Neural progenitor cell (in vitro differentiated cells): Measurements from ENCODE around the gene VIPR1.

Source experiments
- EZH2phosphoT487 ChIP-seq: fragments of 200-600 bp; sonication (generic); IDR thresholded peaks from 2 replicates; pipeline ENCODE4 v1.6.1; 2017; ENCODE audit warnings: antibody characterized with exemption
- TF ChIP-seq, protein P1 (sequence below): fragments of 200-600 bp; sonication (generic); IDR thresholded peaks from 2 replicates; pipeline ENCODE4 v1.5.1; 2017; ENCODE audit warnings: antibody characterized with exemption, mild to moderate bottlenecking

DNA sequence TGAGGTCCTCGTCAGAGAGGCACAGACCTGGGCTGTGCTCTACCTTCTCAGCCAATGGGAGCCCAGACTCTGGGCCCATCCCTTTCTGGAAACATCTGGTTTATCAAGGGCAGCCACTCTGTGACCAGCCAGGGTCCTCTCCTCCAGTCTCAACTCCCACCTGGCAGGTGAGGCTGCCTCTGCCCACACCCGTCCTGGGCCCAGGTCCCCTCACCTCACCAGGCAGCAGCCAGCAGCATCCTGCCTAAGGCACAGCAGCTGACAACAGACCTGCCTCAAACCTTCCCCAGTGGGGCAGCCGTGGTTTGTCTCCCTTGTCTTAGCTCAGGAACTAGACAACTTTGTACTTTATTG, 8.7 kb upstream of the VIPR1 start:
- TF ChIP-seq, protein P1, sequence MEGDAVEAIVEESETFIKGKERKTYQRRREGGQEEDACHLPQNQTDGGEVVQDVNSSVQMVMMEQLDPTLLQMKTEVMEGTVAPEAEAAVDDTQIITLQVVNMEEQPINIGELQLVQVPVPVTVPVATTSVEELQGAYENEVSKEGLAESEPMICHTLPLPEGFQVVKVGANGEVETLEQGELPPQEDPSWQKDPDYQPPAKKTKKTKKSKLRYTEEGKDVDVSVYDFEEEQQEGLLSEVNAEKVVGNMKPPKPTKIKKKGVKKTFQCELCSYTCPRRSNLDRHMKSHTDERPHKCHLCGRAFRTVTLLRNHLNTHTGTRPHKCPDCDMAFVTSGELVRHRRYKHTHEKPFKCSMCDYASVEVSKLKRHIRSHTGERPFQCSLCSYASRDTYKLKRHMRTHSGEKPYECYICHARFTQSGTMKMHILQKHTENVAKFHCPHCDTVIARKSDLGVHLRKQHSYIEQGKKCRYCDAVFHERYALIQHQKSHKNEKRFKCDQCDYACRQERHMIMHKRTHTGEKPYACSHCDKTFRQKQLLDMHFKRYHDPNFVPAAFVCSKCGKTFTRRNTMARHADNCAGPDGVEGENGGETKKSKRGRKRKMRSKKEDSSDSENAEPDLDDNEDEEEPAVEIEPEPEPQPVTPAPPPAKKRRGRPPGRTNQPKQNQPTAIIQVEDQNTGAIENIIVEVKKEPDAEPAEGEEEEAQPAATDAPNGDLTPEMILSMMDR = no peak
- no peak for TF ChIP-seq EZH2phosphoT487
